Activated T-cell treated with anti-CD3 and anti-CD28 coated beads for 1 hour (primary cell): ENCODE measurements around the gene CD58.

ENCODE experiments used
- DNase-seq: peaks from one replicate; pipeline ENCODE4 v3.0.0-alpha.2; 2020; ENCODE audit warnings: low read depth

CD58 gene

DNA sequence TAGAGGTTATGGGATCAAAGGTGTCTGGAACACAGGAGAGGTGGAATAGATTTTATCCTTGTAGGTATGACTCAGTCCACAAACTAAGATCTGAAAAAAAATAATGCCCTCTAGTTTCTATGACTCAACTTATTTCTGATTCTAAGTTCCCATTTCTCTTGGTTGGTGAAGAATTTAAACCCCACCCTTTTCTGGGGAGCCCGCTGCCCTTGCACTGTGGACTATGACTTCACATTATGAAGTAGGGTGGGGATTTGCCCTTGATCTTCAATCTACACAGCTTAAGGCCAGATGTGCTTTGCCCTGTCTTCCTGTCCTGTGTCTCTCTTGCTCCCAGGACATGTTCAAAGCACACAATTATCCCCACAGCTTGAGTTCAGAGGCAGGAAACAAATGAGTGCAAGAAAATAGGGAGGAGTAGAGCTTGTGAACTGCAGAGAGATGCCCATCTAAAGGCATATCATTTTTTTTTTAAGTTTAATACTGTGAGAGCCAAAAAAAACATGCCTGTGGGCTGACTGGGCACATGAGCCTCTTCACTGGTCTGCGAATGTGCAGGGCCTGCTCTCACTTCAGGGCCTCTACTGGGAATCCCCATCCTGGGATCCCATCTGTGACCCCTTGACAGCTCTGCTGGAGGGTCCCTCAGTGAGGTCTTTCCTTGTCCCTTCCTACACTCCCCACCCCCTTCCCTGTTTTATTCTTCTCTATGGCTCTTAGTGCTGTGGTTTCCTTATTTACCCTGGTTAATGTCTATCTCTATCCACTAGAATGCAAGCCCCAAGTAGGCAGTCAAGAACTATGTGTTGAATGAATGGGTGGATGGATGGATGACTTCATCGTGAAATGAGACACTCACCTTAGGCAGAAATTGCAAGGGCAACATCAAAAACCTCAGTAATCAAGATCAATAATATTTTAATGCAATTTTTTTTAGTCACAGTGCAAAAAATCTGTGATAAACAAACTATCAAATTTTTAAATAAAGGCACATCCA, 61.5 kb downstream of the CD58 start:
- DNase-seq: no peak

DNA sequence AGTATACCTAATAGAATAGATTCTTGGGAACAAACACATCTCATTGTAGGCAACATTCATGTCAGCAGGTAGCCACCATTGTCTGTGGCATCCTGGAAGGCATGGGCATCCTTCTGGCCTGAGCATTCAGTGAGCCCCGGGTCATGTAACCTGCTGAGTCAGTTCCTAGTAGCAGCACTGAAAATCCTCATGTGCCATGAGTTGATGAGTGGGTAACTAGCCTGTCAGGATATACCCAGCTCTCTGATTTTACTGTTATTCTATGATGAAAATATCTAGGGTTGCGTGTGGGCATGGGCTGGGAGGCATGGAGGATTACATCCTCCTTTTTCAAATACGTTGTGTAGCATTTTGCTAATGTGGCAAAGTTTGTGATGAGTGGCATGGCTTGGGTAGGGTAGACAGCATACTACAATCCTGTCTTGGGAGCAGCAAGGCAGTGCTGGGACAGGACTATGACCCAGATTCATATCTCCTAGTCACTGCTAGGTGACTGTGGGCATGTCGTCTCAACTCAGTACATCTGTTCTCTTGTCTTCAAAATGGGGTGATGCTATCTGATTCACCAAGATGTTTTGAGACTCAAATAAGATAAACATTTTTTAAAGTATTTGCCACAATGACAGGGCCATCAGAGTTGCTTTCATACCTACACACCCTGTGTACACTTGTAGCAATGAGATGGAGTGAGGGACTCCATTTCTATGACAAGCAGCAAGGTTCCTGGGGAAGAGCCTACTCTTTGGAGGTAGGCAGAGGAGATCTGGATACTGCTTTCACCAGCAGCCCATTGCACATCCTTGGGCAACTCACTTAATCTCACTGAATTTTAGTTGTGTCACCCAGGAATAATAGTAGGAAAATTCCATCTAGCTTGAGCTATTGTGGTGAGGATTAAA, 62.5 kb downstream of the CD58 start:
- DNase-seq: no peak

DNA sequence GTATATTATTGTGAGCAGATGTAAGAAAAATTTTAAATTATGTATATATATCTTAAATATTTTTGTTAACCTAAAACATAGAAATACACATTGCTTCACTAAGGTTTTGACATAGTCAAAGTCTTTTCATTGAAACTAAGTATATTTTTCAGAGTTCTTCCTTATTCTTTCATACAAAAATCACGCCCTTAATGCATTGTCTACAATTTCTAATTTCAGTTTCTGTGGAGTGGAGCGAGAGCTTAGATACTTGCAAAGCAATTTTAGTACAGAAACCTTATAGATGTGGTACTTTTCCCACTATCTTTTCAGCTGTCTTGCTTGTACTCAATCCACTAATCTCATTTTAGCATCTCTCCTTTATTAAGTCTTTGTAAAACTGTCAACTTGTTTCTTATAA, 63.2 kb downstream of the CD58 start:
- DNase-seq: no peak

DNA sequence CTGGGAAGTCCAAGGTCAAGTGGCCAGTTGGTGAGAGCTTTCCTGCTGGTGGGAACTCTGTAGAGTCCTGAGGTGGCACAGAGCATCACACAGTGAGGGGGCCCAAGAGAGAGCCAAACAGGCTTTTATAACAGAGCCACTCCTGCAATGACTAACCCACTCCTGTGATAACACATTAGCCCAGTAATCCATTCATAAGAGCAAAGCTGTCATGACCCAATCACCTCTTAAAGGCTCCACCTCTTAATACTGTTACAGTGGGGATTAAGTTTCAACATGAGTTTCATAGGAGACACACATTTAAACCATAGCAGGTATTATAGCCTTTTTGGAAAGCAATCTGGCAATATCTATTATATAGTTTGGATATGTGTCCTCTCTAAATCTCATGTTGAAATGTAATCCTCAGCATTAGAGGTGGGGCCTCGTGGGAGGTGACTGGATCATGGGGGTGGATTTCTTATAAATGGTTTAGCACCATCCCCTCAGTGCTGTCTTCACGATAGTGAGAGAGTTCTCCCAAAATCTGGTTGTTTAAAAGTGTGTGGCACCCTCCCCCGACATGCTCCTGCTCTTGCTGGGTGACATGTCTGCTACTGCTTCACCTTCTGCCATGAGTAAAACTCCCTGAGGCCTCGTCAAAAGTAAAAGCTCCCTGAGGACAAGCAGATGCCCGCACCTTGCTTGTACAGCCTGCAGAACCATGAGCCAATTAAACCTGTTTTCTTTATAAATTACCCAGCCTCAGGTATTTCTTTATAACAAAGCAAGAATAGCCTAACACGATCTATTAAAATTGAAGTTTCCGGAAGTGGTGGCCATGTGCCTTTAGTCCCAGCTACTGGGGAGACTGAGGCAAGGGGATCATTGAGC, 64.5 kb downstream of the CD58 start:
- no peak for DNase-seq

DNA sequence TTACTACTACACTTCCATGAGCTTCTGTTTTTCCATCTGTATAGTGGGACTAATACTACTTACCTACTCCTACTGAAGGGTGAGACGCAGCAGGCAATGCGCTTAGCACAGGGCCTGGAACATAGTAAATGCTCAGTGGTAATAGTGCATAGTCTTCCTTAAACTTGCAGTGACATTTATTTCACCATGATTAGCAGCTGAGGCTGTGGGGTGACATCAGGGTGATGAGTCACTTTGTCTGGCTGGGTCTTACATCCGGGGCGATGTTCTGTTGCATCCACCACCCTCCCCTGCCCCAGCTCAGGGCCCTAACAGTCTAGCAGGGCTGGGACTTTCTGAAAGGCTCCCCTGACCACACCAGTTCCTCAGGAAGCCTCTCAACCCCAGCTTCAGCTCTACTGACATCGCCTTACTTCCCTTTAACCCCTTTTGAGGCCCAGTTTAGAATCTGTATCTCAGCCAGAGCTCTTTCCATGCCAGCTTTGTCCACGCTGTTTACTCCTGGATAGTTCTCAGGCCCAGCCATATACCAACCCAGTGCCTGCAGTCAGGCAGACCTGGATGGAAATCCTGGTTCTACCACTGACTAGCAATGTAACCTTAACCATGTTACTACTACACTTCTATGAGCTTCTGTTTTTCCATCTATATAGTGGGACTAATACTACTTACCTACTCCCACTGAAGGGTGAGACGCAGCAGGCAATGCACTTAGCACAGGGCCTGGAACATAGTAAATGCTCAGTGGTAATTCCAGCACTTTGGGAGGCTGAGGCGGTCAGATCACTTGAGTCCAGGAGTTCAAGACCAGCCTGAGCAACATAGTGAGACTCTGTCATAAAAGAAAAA, 66.3 kb downstream of the CD58 start:
- peak; percentile 72 for DNase-seq

DNA sequence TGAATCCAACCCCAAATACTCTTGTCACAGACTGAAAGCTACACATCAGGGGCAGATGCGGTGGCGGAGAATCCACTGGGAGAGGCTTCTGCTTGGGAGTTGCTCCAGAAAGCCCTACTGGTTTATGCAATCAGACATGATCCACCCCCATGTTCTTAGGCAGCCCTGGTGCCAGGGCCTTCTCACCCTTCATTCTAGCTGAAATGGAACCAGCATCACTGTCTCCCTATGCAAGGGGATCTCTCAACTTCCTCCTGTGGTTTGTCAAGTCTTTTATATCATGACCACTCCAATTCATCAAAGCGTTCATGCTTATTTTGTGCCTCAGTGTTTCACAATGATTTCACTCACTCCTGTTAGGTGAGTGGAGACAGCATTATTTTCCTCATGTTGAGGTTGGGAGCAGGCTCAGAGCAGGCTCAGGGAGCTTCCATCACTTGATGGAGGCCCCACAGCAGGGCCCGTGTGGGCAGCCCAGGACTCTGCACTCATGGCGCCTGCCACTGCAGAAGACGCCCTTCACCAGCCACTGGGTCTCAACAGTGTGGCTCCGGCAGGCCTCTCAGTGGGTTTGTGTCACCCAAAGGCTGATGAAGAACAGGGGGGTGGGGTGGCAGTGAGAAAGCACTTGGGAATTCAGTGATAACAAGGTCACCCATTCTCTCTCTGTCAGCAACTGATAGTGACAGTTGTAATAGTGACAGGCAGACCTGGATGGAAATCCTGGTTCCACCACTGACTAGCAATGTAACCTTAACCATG, 67.1 kb downstream of the CD58 start:
- DNase-seq: peak; percentile 9

DNA sequence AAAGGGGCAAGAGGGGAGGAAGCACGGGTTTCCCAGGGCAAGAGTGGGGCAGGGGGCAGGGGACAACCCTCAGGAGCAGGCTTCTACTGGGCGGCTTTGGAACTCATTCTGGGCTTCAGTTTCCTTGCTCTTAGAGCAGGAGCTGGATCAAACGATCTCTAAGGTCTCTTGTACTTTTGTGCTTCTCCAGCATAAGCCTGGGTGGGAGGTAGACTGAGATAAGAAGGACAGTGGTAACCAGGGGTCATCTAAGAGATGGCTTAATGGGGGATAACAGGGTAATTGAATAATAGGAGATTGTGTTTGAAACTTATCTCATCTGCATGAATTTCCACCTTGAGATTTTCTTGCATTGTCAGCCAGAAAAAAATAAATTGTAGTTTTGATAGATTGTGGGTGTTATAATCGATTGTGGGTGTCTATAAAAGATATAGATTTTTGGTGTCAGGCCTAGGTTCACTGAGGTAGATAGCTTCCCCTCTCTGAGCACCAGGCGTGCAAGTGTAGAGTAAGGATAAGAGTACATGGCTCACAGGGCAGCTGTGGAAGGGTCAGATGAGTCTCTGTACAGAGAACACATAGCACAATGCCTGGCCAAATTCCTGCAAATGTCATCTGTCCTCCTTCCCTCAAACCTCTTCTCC, 68.0 kb downstream of the CD58 start:
- no peak for DNase-seq

DNA sequence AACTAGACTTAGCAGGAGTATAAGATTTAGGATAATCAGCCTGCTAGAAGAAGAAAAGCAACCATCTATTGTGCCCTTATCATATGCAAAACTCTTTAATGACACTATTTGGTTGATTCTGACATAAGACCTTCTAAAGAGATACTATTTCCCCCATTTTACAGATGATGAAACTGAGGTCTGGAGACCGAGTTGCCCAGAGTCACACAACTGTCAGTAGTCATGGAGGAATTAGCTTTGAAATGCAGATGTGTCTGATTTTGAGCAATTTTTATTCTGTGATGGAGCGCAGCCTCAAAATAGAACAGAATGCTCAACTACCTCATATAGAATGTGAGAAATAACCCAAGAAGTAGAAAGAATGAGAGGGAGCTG, 69.0 kb downstream of the CD58 start:
- no peak for DNase-seq

DNA sequence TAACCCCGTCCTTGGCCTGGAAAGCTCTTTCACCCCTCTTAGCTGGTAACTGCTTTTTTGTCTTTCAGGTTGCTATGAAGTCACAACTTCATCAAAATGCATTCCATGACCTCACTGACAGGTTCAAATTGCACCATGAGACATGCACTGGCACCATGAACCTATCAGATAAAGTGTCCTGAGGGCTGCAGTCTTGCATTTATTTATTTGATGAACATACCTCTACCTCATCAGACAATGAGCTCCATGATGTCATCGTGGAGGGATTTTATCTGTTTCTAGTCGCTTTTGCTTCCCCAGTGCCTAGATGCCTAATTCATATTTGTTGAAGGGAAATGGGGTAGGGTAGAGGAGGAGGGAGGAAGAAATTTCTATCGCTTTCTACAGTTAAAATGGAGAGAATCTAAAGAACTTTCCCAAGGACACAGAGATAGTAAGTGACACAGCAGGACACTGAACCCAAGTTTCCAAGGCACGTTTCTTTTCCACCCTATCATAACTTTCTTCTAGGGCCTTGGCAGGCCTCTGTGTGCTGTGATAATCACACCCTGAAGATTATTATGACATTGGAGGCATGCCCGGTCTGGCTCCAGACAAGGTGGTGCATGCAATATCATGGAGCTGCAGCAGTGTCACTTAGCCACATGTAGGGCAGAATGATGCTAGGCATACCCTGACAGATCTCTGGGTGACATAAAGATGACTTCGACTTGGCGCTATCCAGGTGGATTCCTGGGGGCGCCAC, 69.5 kb downstream of the CD58 start:
- DNase-seq: no peak

DNA sequence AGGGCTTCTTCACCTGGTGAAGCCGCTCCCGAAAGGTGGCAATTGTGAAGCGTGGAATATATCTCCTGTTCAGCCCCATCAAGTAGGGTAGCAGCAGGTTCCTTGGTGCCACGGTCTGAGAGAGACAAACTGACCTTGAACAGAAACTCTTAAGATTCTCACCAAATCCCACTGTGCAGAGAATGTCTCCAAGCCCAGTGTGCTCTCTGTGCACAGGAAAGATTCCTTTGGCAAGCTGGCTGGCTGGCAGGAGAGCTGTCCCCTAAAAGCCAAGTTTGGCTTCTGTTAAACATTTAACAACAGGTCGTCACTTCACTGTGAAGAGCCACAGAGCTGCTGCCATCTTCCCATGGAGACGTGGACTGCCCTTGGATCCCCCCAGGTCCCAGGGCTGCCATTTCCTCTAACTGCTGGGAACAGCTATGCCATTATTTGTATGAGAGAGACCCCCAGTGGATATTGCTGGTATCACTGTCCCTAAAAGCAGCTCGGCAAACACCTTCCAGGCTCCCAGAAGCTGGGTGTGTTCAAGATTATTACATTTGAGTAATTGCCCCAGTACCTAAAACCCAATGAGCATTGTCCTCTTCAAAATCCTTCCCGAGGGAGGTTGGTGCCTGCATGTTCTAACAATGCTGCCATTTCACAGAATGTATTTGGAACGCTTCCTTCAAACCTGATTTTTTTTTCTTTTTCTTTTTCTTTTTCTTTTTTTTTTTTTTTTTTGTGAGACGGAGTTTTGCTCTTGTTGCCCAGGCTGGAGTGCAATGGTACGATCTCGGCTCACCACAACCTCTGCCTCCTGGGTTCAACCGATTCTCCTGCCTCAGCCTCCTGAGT, 71.8 kb downstream of the CD58 start:
- peak; percentile 17 for DNase-seq

DNA sequence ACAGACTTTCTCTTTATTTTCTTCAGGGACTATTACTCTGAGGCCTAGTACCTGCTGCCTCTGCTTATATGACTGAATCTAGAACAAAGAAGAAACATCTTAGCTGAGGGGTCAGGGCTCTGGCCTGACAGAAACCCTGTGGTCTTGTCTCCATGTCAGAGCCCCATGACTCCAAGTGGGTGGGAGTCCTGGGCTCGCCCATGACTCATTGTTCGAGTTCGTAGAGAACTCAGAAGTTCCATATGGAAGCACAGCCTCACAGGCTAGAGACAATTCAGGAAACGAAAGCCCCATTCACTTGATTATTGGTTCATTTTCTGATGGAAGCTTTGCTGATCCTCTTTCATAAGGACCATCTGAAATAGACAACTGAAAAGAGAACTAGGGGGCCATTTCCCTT, 73.2 kb downstream of the CD58 start:
- DNase-seq: no peak

DNA sequence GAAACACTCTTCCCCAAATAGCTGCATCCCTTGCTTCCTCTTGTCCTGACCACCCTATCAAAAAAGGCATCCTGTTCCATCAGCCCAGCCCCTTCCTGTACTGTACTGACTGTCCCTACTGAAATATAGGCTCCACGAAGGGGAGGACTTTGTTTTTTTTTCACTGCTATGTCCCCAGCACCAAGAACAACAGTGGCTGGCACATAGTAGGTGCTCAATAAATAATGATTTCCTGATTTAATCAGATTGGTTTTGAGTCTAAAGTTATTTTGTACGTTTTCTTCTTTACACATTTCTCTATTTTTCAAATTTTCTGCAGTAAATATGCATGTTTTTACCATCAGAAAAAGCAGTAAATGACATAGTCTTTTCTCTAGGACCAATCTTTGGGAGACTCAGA, 73.9 kb downstream of the CD58 start:
- no peak for DNase-seq

DNA sequence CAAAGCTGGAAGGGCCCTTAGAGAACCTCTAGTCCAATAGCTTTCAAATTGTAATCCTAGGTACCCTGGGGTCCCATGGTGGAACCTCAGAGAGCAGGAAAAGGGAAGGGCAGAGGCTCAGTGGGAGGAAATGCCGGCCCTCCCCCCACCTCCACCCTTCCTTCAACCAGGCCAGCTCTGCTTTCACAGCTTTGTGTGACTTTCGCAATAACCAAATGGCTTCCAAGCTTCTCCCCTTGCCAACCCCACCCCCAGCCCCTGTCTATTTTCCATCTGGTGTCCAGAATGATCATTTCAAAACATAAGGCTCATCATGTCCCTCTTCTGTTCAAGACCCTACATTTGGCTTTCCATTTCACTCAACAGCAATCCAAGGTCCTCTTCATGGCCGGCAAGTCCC, 74.4 kb downstream of the CD58 start:
- DNase-seq: no peak

DNA sequence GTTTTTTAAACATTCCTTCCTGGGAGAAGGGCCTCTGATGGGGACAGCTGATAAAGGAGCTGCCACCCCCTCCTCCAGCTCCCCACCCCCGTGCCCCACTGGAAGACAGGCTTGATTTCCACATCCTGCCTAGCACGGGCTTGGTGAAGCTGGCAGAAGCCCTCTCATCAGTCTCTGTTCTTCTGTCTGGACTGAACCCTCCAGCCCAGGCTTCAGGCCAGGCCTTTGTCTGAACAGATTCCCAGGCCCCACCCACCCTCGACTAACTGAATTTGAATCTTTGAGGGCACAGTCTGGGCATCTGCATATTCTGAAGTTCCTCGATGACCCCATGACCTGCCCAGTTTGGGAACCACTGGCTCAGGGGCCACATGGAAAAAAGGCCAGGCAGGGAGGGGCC, 75.3 kb downstream of the CD58 start:
- DNase-seq: no peak

DNA sequence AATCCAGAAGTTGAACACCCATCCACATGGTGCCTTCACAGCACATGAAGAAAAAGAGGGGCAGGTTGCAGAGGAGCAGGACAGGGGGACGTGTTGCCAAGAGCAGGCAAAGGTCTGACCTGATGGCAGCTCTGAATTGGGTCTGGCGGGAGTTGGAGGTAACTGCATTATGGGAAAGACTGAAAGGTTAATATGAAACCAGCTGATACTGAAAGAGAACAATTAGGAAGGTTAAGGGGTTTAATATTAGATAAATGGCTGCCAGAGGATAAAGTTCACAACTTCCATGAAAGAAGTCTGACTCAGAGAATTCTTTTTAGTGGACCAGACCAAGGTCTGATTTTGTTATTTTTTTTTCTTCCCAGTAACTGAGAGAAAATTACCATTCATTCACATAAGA, 76.1 kb downstream of the CD58 start:
- DNase-seq: no peak

DNA sequence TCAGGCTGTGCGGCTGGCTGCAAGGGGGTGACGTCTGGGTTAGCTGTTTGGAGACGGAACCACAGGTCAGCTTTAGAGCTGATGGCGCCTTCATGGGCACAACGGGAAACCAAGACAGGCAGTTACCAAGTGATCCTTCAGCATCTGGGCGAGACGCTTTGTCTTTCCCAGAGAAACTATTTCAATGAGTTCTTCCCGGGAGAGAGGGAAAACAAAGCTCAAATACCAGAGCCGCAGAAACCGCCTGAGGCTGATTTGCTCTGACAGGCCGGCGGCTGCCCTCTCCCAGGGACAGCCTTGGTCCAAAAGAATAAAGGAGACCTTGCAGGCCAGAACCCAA, 76.5 kb downstream of the CD58 start:
- no peak for DNase-seq

DNA sequence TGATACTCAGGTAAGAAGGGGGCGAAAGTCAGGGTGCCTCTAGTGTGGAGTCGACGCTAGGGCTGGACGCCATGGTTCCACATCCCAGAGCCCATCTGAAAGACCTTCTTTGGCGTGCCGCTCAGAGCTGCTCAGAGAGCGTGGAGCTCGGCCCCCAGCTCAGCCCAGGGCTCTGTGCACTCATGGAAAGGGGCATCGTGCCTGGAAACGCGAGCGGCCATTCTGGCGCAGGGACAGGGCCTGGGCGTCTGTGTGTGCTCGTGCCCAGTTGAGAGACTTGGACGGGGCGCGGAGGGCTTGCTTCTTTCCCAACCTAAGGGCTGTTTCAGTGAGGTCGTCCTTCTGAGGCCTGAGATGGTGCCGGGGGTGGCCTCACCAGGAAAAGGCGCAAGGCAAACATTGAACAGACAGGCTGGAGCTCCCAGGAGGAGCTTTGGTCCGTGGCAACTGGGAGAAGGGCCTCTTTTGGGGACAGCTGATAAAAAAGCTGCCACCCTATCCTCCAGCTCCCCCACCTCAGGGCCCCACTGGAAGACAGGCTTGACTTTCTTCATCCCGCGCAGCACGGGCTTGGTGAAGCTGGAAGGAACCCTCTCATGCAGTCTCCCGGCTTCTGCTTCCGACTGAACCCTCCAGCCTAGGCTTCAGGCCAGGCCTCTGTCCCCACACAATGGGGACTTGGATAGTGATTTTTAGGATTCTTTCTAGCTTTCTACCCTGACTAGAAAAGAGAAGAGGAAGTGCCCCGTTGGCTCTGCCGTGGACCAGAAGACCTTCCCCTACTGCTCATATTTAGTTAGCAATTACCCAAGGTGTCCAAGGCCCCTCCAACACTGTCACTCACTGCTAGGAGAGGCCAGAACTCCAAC, 77.1 kb downstream of the CD58 start:
- no peak for DNase-seq
